ENCODE results near the gene PA2G4. TPM values are rescaled to one million over a fixed set of nuclear protein-coding genes. Genes with fewer than 3 reads are reported as not detected.

PA2G4 gene
- polyA plus RNA-seq, 1 donor: 131 TPM

GRCh38 chr12:56079723-56080555, 24.4 kb upstream of the PA2G4 start, which contains the start of gene ERBB3:
Gene ERBB3 (plus strand): TSS chr12:56080165. CDS start chr12:56080301, 136 bp downstream.
- peak within 1 kb of the TSS; percentile 100 for H3K27ac ChIP-seq (ENCODE audit: low read length)
- WGBS (ENCODE audit: insufficient coverage, low lambda C conversion rate): no CpG with 5 or more reads among the region's 59 CpGs
- peaks cover 25% of the 10 kb centered on the region for H3K4me1 ChIP-seq (ENCODE audit: control insufficient read depth, insufficient read depth, low read length)
- peak; percentile 90 to 96 for DNase-seq
- peaks cover 16% of the 10 kb centered on the region for H3K36me3 ChIP-seq (ENCODE audit: control insufficient read depth, insufficient read depth, low read length)
- no peaks in the 10 kb centered on the region for H3K9me3 ChIP-seq (ENCODE audit: control insufficient read depth, low read depth, low read length)
- peaks cover 9% of the 10 kb centered on the region for H3K27me3 ChIP-seq (ENCODE audit: control insufficient read depth, insufficient read depth, low read length)
- peak within 1 kb of the TSS; percentile 100 for H3K4me3 ChIP-seq (ENCODE audit: low read length)

- H3K27ac ChIP-seq (ENCODE audit: low read length): peak overlapping the region; percentile 100
- no peaks in the 10 kb centered on the region for H3K9me3 ChIP-seq (ENCODE audit: control insufficient read depth, low read depth, low read length)
- H3K36me3 ChIP-seq (ENCODE audit: control insufficient read depth, insufficient read depth, low read length): peaks cover 23% of the 10 kb centered on the region
- DNase-seq: peak; percentile 91 to 97
- peaks cover 9% of the 10 kb centered on the region for H3K27me3 ChIP-seq (ENCODE audit: control insufficient read depth, insufficient read depth, low read length)
- peak overlapping the region; percentile 100 for H3K4me3 ChIP-seq (ENCODE audit: low read length)
- WGBS (ENCODE audit: insufficient coverage, low lambda C conversion rate): no CpG with 5 or more reads among the region's 20 CpGs
- peaks cover 30% of the 10 kb centered on the region for H3K4me1 ChIP-seq (ENCODE audit: control insufficient read depth, insufficient read depth, low read length)
Observed at GRCh38 chr12:56080556-56081138, 23.7 kb upstream of the PA2G4 start.

DNA sequence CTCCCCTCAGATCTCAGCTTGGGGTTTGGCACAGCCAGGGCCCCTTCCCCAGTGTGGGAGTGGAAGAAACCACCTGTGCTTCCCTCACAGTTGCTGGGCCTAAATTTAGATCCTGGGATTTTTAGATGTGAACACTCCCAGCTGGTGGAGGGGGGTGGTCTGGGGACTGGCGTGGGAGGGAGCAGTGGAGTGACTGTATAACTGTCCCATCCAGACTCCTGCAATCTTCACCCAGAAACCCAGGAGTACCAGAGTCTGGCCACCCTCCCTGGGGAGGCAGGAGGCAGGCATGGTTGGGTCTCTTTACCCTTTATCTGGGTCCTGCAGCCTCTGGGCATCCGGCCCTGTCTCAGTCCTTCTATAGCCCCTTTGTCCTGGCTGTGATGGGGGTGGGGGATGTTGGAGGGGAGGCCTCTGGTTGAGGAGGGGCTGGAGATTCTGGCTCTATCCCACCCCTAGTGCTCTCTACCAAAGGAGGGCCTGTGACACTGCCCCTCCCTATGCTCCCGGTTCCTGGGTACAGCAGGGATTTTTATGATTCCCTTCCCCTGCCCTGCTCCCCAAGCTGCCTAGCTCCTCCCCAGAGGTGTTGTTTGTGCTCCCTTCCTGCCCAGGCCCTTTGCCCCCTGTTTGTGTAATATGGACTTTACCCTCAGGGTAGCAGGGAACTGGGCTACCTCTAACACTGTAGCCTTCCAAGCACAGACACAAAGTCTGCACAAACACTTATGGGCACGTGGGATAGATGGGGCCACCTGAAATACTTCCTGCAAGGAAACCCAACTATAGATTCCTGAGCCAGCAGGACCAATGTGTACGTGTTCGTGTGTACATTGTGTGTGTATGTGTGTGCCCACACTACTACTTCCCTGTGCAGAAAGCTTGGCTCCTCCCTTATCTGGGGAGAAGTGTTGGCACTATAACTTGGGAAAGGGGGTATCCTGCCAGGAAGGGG, 22.7 kb upstream of the PA2G4 start:
- peaks cover 30% of the 10 kb centered on the region for H3K4me1 ChIP-seq (ENCODE audit: control insufficient read depth, insufficient read depth, low read length)
- DNase-seq: peak; percentile 96 to 99
- no CpG with 5 or more reads among the region's 6 CpGs for WGBS (ENCODE audit: insufficient coverage, low lambda C conversion rate)
- peaks cover 29% of the 10 kb centered on the region for H3K36me3 ChIP-seq (ENCODE audit: control insufficient read depth, insufficient read depth, low read length)
- peaks cover 9% of the 10 kb centered on the region for H3K27me3 ChIP-seq (ENCODE audit: control insufficient read depth, insufficient read depth, low read length)
- peak overlapping the region; percentile 100 for H3K4me3 ChIP-seq (ENCODE audit: low read length)
- peak overlapping the region; percentile 100 for H3K27ac ChIP-seq (ENCODE audit: low read length)
- H3K9me3 ChIP-seq (ENCODE audit: control insufficient read depth, low read depth, low read length): no peaks in the 10 kb centered on the region

GRCh38 chr12:56082382-56082781, 22.0 kb upstream of the PA2G4 start:
- H3K27me3 ChIP-seq (ENCODE audit: control insufficient read depth, insufficient read depth, low read length): peaks cover 9% of the 10 kb centered on the region
- H3K4me3 ChIP-seq (ENCODE audit: low read length): peak overlapping the region; percentile 25
- peaks cover 35% of the 10 kb centered on the region for H3K36me3 ChIP-seq (ENCODE audit: control insufficient read depth, insufficient read depth, low read length)
- no peak for DNase-seq
- WGBS (ENCODE audit: insufficient coverage, low lambda C conversion rate): no CpG with 5 or more reads among the region's 2 CpGs
- peaks cover 30% of the 10 kb centered on the region for H3K4me1 ChIP-seq (ENCODE audit: control insufficient read depth, insufficient read depth, low read length)
- H3K27ac ChIP-seq (ENCODE audit: low read length): peak overlapping the region; percentile 83
- no peaks in the 10 kb centered on the region for H3K9me3 ChIP-seq (ENCODE audit: control insufficient read depth, low read depth, low read length)

DNA sequence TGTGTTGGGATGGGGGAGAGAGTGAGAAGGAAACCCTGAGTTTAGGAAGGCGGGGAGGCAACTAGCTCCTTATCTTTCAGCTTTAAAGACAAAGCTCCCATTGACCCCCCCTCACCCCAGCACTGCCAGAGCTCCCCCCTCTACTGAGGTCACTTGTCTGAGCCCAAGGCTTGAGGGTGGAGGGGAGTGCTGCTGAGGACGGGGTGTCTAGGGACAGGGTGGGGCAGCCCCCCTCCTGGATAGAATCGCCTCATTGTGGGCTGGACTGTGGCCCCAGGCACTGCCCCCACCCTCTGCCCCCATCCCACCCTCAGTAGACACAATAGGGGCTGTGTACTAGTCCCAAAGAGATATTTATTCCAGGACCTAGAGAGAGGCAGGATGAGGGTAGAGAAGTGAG, 21.4 kb upstream of the PA2G4 start:
- Histone ChIP-seq H3K27ac (ENCODE audit: low read length) (peak overlapping the region; percentile 83), H3K4me1 (ENCODE audit: control insufficient read depth, insufficient read depth, low read length) (peaks cover 30% of the 10 kb centered on the region), H3K9me3 (ENCODE audit: control insufficient read depth, low read depth, low read length) (no peaks in the 10 kb centered on the region), H3K4me3 (ENCODE audit: low read length) (peak overlapping the region; percentile 25), H3K27me3 (ENCODE audit: control insufficient read depth, insufficient read depth, low read length) (peaks cover 9% of the 10 kb centered on the region), H3K36me3 (ENCODE audit: control insufficient read depth, insufficient read depth, low read length) (peaks cover 41% of the 10 kb centered on the region)
- DNase-seq: peak in 1 of 2 donors; percentile 49
- no CpG with 5 or more reads among the region's 3 CpGs for WGBS (ENCODE audit: insufficient coverage, low lambda C conversion rate)

- H3K9me3 ChIP-seq (ENCODE audit: control insufficient read depth, low read depth, low read length): no peaks in the 10 kb centered on the region
- H3K27me3 ChIP-seq (ENCODE audit: control insufficient read depth, insufficient read depth, low read length): peaks cover 9% of the 10 kb centered on the region
- WGBS (ENCODE audit: insufficient coverage, low lambda C conversion rate): no CpG with 5 or more reads among the region's 15 CpGs
- peaks cover 52% of the 10 kb centered on the region for H3K36me3 ChIP-seq (ENCODE audit: control insufficient read depth, insufficient read depth, low read length)
- H3K27ac ChIP-seq (ENCODE audit: low read length): peak overlapping the region; percentile 44
- DNase-seq: peak; percentile 54 to 75
- no peak overlapping the region for H3K4me3 ChIP-seq (ENCODE audit: low read length)
- peaks cover 27% of the 10 kb centered on the region for H3K4me1 ChIP-seq (ENCODE audit: control insufficient read depth, insufficient read depth, low read length)
Observed at GRCh38 chr12:56084958-56085543, 19.3 kb upstream of the PA2G4 start.

DNA sequence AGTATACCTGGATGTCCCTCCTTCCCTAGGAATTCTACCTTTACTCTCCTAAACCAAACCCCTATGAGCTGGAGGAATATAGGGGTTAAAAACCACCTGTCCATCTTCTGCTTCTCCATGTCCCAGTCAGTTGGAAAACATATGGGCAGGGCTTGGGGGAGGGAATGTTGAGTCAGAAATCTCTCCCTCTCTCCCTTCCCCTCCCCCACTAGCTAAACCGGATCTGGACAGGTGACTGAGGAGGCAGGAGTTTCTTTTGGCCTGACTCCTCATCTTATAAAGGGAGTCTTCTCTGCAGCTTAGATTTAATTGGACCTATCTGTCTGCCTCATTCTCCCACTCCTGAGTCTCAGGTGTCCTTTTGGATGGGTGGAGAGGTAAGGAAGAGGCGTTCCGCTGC, 18.3 kb upstream of the PA2G4 start:
- DNase-seq: no peak
- H3K4me3 ChIP-seq (ENCODE audit: low read length): no peak overlapping the region
- peaks cover 56% of the 10 kb centered on the region for H3K36me3 ChIP-seq (ENCODE audit: control insufficient read depth, insufficient read depth, low read length)
- H3K27ac ChIP-seq (ENCODE audit: low read length): no peak overlapping the region
- peaks cover 27% of the 10 kb centered on the region for H3K4me1 ChIP-seq (ENCODE audit: control insufficient read depth, insufficient read depth, low read length)
- no peaks in the 10 kb centered on the region for H3K27me3 ChIP-seq (ENCODE audit: control insufficient read depth, insufficient read depth, low read length)
- no peaks in the 10 kb centered on the region for H3K9me3 ChIP-seq (ENCODE audit: control insufficient read depth, low read depth, low read length)
- WGBS (ENCODE audit: insufficient coverage, low lambda C conversion rate): 100% methylated on average over 2 of the region's 3 CpGs

GRCh38 chr12:56086608-56087007, 17.8 kb upstream of the PA2G4 start:
- no CpG with 5 or more reads among the region's 6 CpGs for WGBS (ENCODE audit: insufficient coverage, low lambda C conversion rate)
- DNase-seq: no peak
- peaks cover 59% of the 10 kb centered on the region for H3K36me3 ChIP-seq (ENCODE audit: control insufficient read depth, insufficient read depth, low read length)
- no peaks in the 10 kb centered on the region for H3K27me3 ChIP-seq (ENCODE audit: control insufficient read depth, insufficient read depth, low read length)
- no peak overlapping the region for H3K4me3 ChIP-seq (ENCODE audit: low read length)
- peaks cover 27% of the 10 kb centered on the region for H3K4me1 ChIP-seq (ENCODE audit: control insufficient read depth, insufficient read depth, low read length)
- no peaks in the 10 kb centered on the region for H3K9me3 ChIP-seq (ENCODE audit: control insufficient read depth, low read depth, low read length)
- no peak overlapping the region for H3K27ac ChIP-seq (ENCODE audit: low read length)

DNA sequence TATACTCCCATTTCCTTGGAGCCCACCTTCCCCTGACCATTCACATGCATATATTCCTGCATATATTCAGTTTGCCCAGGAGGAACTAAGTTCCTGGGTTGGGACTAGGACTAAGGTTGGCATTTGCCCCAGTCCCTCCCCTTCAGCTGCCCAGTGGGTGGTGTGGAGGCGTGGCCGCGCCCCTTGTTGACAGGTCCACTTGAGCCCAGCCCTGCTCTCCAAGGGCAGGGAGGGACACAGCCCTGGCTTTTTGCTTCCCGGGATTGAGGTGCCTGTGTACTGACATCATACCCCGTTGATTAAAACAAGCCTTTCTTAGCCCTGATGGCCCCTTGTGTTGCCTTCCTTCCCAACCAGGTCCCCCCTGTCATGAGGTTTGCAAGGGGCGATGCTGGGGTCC, 17.1 kb upstream of the PA2G4 start:
- H3K4me3 ChIP-seq (ENCODE audit: low read length): no peak overlapping the region
- H3K9me3 ChIP-seq (ENCODE audit: control insufficient read depth, low read depth, low read length): no peaks in the 10 kb centered on the region
- H3K4me1 ChIP-seq (ENCODE audit: control insufficient read depth, insufficient read depth, low read length): peaks cover 27% of the 10 kb centered on the region
- no peaks in the 10 kb centered on the region for H3K27me3 ChIP-seq (ENCODE audit: control insufficient read depth, insufficient read depth, low read length)
- WGBS (ENCODE audit: insufficient coverage, low lambda C conversion rate): no CpG with 5 or more reads among the region's 6 CpGs
- H3K36me3 ChIP-seq (ENCODE audit: control insufficient read depth, insufficient read depth, low read length): peaks cover 62% of the 10 kb centered on the region
- H3K27ac ChIP-seq (ENCODE audit: low read length): no peak overlapping the region
- no peak for DNase-seq

GRCh38 chr12:56097738-56098137, 6.6 kb upstream of the PA2G4 start:
- no peak overlapping the region for H3K4me3 ChIP-seq (ENCODE audit: low read length)
- no peak for DNase-seq
- no CpG with 5 or more reads among the region's 6 CpGs for WGBS (ENCODE audit: insufficient coverage, low lambda C conversion rate)
- no peaks in the 10 kb centered on the region for H3K4me1 ChIP-seq (ENCODE audit: control insufficient read depth, insufficient read depth, low read length)
- no peaks in the 10 kb centered on the region for H3K9me3 ChIP-seq (ENCODE audit: control insufficient read depth, low read depth, low read length)
- H3K27ac ChIP-seq (ENCODE audit: low read length): no peak overlapping the region
- no peaks in the 10 kb centered on the region for H3K27me3 ChIP-seq (ENCODE audit: control insufficient read depth, insufficient read depth, low read length)
- H3K36me3 ChIP-seq (ENCODE audit: control insufficient read depth, insufficient read depth, low read length): peaks cover 89% of the 10 kb centered on the region

Data from large intestine (tissue), 3 donors.